NCI-H748 (cell line): Measurements from ENCODE around the gene ACOT4.
A peak's percentile ranks its signal among the peaks of the same experiment; 100 is the strongest.
"Not testable (repeated sequence)": the region's sequence is repeated elsewhere in the genome, so short reads cannot be mapped to it uniquely, and the experiment has no call there.

Source experiments
- DNase-seq: peaks from one replicate; lab custom pipeline; 2025; ENCODE audit not compliant: unreplicated experiment; lab: John Stamatoyannopoulos, UW

ACOT4 gene, protein sequence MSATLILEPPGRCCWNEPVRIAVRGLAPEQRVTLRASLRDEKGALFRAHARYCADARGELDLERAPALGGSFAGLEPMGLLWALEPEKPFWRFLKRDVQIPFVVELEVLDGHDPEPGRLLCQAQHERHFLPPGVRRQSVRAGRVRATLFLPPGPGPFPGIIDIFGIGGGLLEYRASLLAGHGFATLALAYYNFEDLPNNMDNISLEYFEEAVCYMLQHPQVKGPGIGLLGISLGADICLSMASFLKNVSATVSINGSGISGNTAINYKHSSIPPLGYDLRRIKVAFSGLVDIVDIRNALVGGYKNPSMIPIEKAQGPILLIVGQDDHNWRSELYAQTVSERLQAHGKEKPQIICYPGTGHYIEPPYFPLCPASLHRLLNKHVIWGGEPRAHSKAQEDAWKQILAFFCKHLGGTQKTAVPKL

DNA sequence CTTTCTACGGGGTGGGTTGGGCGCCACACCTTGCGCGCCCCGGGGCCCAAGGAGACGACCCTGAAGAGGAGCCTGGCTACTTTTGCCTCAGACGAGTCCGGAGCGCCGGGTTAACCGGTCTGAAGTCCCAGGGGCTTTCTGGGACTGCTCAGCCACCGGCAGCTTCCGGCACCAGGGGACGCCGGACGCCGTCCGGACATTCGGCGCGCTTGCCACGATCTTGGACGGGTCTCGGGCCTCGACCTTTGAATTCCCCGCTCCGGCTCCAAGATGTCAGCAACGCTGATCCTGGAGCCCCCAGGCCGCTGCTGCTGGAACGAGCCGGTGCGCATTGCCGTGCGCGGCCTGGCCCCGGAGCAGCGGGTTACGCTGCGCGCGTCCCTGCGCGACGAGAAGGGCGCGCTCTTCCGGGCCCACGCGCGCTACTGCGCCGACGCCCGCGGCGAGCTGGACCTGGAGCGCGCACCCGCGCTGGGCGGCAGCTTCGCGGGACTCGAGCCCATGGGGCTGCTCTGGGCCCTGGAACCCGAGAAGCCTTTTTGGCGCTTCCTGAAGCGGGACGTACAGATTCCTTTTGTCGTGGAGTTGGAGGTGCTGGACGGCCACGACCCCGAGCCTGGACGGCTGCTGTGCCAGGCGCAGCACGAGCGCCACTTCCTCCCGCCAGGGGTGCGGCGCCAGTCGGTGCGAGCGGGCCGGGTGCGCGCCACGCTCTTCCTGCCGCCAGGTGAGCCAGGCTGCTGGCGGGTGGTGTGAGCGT, at the start of gene ACOT4:
Gene ACOT4 (plus strand): TSS at position 184 of the 760 bp plus-strand sequence. CDS start 87 bp downstream, at position 271.
- peak; percentile 77 for DNase-seq

DNA sequence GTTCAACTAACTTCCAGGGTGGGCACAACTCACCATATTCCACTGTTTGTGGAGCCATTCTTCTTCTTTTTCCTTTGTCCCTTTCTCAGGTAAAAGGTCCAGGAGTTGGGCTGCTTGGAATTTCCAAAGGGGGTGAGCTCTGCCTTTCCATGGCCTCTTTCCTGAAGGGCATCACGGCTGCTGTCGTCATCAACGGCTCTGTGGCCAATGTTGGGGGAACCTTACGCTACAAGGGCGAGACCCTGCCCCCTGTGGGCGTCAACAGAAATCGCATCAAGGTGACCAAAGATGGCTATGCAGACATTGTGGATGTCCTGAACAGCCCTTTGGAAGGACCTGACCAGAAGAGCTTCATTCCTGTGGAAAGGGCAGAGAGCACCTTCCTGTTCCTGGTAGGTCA, 48.7 kb upstream of the ACOT4 start:
- not testable (repeated sequence) for DNase-seq

DNA sequence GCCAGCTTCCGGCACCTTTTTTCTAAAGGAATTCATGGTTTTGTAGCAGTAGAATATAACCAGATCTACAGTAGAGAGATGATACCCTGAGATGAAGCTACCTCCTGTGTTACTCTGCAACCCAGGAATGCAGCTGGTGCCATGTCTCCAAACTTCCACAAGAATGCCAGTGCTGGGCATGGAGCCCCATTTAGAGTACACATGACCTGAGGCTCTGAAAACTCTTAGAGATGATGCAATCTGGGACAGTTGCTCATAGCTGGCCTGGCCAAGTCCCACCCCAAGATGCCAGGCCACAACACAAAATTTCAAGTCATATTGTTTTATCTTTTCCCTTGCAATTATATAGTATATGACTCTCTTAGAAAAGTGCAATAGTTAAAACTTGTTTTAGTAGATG, 46.3 kb upstream of the ACOT4 start:
- not testable (repeated sequence) for DNase-seq

DNA sequence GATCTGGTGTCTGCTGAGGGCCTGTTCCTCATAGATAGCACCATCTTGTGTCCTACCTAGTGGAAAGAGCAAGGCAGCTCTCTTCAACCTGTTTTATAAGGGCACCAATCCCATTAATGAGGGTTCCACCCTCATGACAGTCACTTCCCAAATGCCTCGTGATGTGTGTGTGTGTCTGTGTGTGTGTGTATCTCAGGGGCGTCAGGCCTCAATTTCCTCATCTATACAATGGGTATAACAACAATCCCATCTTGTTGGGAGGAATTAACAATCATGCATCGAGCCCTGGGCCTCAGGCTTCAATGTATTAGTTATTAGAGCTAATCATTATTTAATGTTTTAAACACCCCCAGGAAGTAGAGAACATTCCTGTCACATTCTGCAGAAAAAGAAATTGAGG, 42.6 kb upstream of the ACOT4 start:
- DNase-seq, result not testable (repeated sequence)

DNA sequence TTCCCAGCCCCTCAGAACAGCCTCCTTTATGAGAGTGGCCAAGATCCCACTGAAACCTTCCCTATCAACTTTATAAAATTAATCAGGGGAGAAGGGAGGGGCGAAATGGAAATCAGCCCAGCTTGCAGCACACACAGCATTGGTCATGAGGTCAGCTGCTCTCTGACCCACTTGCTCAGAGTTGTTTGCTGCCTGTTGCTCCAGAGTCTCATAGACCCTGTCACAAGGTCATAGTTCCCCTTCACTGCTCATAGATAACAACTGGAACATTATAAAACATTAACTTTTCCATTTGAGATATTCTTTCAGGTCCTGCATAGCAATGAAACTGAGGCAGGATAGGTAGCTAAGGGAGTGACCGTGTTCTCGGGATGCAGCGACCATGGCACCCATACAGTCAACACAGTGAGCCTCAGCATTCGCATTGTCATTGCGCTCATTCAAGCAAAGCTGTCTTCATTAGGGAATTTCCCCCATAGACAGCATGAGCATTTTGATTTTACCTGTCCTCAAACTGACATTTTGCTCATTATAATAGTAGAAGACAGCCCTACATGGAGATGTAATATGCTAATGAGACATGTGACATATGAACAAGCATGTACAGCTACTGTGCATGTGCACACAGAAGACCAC, 41.7 kb upstream of the ACOT4 start:
- DNase-seq, result not testable (repeated sequence)

DNA sequence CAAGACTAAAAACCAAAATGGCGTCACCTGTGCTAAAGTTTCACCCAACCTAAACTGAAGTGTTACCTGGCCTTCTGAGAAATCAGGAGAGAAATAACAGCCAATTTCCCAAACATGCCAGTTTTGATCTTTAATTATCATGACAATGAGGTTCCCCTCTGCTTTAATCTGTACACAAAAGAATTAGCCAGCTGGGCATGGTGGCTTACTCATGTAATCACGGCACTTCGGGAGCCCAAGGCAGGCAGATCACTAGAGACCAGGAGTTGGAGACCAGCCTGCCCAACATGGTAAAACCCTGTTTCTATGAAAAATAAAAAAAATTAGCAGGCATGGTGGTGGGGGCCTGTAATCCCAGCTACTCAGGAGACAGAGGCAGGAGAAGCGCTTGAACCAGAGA, 37.8 kb upstream of the ACOT4 start:
- no peak for DNase-seq

DNA sequence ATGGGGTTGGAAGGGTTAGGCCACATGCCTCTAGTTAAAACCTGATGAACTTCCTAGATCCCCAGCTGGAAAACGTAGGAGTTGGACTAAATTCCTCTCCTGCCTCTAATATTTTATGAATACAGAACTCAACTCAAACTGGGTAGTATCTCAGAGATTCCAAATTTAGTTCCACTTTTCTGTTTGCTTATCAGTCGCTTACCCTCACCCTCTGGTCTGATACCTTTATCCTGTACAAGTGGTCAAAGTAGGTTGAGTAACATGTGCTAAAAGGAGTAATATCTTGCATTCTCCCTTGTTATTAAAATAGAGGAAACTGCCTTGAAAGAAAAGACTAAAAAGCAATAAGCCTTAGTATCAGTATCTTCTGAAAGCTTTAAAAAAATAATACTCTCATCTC, 34.5 kb upstream of the ACOT4 start:
- not testable (repeated sequence) for DNase-seq

DNA sequence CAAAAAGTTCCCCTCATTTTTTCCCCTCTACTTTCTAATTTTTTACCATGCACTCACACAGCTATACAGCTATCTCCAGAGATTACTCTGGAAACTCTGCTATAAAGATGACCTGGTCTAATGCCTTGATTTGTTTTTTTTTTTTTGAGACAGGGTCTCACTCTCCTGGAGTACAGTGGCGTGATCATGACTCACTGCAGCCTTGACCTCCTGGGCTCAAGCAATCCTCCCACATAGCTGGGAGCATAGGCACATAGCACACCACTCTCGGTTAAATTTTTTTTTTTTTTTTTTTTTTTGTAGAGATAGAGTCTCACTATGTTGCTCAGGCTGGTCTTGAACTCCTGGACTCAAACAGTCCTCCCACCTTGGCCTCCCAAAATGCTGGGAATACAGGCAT, 33.4 kb upstream of the ACOT4 start:
- not testable (repeated sequence) for DNase-seq

DNA sequence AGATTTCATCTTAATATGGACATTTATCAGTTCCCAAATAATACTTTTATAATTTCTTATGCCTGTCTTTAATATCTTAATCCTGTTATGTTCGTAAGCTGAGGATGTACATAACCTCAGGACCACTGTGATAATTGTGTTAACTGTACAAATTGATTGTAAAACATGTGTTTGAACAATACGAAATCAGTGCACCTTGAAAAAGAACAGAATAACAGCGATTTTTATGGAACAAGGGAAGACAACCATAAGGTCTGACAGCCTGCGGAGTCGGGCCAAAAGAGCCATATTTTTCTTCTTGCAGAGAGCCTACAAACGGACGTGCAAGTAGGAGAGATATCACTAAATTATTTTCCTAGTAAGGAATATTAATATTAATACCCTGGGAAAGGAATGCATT, 29.4 kb upstream of the ACOT4 start:
- not testable (repeated sequence) for DNase-seq

DNA sequence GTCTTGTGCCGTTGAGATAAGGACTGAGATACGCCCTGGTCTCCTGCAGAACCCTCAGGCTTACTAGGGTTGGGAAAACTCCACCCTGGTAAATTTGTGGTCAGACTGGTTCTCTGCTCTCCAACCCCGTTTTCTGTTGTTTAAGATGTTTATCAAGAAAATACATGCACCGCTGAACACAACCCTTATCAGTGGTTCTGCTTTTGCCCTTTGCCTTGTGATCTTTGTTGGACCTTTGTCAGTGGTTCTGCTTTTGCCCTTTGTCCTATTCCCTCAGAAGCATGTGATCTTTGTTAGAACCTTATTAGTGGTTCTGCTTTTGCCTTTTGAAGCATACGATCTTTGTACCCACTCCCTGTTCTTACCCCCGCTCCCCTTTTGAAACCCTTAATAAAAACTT, 29.0 kb upstream of the ACOT4 start:
- not testable (repeated sequence) for DNase-seq

DNA sequence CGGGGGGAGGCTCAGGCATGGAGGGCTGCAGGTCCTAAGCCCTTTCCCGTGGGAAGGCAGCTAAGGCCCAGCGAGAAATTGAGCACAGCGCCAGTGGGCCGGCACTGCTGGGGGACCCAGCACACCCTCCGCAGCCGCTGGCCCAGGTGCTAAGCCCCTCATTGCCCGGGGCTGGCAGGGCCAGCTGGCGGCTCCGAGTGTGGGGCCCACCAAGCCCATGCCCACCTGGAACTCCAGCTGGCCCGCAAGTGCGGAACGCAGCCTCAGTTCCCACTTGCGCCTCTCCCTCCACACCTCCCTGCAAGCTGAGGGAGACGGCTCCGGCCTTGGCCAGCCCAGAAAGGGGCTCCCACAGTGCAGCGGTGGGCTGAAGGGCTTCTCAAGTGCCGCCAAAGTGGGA, 25.2 kb upstream of the ACOT4 start:
- DNase-seq, result not testable (repeated sequence)

DNA sequence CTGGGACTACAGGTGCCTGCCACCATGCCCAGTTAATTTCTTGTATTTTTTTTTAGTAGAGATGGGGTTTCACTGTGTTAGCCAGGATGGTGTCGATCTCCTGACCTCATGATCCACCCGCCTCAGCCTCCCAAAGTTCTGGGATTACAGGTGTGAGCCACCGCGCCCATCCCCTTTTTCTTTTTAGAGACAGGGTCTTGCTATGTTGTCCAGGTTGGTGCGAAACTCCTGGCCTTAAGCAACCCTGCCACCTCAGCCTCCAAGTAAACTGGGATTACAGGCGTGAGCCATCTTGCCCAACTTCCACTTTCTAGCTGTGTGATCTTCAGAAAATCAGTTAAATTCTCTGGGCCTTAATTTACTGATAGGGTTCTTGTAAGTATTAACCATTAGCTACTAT, 24.7 kb upstream of the ACOT4 start:
- not testable (repeated sequence) for DNase-seq

DNA sequence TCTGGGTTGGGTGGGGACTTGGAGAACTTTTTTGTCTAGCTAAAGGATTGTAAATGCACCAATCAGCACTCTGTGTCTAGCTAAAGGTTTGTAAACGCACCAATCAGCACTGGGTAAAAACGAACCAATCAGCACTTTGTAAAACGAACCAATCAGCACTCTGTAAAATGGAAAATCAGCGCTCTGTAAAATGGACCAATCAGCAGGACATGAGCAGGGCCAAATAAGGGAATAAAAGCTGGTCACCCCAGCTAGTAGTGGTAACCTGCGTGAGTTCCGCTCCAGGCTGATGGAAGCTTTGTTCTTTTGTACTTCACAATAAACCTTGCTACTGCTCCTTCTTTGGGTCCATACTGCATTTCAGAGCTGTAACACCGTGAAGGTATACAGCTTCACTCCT, 24.3 kb upstream of the ACOT4 start:
- DNase-seq, result no peak

DNA sequence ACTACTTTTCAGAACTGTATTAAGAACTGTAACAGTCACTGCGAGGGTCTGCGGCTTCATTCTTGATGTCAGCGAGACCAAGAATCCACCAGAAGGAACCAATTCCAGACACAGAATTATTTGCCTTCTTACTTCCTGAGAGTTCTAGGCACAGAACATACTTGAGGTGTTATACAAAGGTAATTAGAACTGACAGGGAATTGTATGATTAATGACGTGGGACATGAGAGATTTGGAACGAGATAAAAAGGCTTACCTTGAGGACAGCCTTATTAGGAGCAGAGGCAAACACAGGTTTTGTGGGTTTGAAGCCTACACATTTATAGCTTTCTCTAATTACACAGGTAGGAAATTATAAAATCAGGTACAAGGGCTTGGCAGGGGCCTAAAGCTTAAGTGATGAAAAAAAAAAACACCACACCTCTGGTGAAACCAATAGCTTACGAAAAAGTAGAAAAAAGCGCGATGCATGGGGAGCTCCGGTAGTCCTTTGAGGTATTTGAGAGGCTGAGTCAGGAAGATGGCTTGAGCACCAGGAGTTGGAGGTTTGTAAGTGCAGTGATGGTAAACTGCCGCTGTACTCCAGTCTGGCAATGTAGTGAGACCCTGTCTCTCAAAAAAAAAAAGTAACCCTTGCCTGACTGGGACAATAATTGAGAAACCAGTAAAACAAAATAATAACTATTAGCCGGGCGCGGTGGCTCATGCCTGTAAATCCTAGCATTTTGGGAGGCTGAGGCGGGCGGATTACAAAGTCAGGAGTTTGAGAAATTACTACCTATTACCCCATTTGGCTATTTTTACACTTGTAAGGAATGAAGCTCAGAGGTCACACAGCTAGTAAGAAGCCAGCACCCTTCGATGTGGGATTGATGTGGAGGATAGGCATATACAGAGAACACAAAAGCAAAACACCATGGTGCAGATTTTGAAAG, 23.5 kb upstream of the ACOT4 start:
- peak; percentile 13 for DNase-seq

DNA sequence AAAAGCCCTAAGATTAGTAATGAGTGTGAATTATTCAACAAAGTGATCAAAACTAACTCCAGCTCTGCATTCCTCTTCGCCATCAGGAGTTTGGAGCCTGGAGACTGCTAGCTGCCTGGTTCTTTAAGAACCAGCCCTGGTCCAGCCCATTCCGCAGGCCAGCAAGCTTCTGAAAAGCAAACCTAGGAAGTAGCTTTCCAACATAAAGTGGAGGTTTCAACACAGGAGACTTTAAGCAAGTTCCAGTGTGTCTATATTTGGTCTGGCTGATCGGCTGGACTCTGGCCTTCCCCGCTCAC, 22.8 kb upstream of the ACOT4 start:
- DNase-seq, result not testable (repeated sequence)

DNA sequence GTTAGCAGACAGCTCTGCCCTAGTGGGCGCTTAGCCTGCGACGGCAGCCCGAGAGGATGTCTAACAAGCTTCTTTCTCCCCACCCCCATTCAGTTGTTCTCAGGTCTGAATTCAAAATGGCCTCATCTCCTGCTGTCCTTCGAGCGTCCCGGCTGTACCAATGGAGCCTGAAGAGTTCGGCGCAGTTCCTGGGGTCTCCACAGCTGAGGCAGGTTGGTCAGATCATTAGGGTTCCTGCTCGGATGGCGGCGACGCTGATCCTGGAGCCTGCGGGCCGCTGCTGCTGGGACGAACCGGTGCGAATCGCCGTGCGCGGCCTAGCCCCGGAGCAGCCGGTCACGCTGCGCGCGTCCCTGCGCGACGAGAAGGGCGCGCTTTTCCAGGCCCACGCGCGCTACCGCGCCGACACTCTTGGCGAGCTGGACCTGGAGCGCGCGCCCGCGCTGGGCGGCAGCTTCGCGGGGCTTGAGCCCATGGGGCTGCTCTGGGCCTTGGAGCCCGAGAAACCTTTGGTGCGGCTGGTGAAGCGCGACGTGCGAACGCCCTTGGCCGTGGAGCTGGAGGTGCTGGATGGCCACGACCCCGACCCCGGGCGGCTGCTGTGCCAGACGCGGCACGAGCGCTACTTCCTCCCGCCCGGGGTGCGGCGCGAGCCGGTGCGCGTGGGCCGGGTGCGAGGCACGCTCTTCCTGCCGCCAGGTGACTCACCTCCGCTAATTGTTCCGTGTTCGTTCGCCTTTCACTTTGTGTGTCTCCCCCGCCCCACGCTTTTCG, 22.3 kb upstream of the ACOT4 start, which contains the start of gene ACOT2:
Gene ACOT2 (plus strand): TSS at position 29 of the 774 bp plus-strand sequence. CDS start 28 bp downstream, at position 57.
- DNase-seq, result peak; percentile 87

DNA sequence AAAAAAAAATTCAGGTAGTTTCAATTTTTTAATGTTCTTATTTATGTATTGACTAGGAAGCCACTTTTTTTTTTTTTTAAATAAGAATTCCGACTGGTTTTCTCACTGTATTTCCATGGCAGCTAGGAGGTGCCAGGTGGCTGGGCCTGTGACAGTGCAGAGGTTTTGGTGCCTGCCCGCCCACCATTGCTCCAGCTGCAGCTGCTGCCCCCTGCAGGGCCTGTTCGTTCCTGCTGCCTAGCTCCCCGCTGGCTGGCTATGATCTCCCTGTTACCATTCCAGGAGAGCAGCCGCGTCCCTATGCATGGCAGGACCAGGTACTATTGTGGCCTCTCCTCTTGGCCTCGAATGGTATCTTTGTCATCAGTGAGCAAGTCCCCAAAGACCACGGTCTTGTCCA, 20.8 kb upstream of the ACOT4 start:
- peak; percentile 55 for DNase-seq

DNA sequence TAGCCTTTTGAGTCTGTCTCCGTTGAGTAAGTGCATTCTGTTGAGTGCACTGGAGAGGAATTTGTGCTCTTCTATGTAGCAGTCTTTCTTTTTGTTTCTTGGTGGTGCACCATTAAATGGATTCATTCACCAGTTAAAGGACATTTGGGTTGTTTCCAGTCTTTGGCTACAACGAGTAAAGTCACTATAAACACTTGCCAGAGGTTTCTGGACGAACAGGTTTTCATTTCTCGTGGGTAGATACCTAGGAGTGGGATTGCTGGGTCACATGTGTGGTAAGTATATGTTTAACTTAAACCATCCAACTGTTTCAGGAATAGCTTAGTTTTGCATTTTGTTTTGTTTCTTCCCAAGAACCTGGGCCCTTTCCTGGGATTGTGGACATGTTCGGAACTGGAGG, 18.6 kb upstream of the ACOT4 start:
- DNase-seq, result not testable (repeated sequence)

DNA sequence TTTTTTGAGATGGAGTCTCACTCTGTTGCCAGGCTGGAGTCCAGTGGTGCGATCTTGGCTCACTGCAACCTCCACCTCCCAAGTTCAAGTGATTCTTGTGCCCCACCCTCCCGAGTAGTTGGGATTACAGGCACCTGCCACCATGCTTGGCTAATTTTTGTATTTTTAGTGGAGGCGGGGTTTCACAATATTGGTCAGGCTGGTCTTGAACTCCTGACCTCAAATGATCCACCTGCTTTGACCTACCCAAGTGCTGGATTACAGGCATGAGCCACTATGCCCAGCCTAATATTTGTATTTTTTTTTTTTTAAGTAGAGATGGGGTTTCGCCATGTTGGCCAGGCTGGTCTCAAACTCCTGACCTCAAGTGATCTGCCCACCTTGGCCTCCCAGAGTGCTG, 17.9 kb upstream of the ACOT4 start:
- not testable (repeated sequence) for DNase-seq

DNA sequence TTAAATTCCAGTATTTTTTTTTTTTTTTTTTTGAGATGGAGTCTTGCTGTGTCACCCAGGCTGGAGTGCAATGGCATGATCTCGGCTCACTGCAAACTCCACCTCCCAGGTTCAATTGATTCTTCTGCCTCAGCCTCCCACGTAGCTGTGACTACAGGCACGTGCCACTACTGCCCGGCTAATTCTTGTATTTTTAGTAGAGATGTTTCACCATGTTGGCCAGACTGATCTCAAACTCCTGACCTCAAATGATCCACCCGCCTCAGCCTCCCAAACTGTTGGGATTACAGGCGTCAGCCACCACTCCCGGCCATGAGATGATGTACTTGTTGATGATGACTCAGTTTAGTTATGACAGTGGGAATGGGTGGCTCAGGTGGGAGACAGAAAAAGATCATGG, 17.4 kb upstream of the ACOT4 start:
- DNase-seq, result not testable (repeated sequence)
